ENCODE results near the gene UNC119B. TPM values are rescaled to one million over a fixed set of nuclear protein-coding genes. Genes with fewer than 3 reads are reported as not detected.
"Not testable (repeated sequence)": the region's sequence is repeated elsewhere in the genome, so short reads cannot be mapped to it uniquely, and the experiment has no call there.

Gene UNC119B
- 25.1 and 27.0 TPM in 2 replicates for total RNA-seq

- DNase-seq (ENCODE audit: low spot score) = peak; percentile 66
- intact Hi-C loops (cut with micrococcal nuclease) = loop anchor here (1.0 to 2.0 kb wide), 2 partner anchors 15 to 23 kb away; partner anchors contain the start of genes ACADS and MLEC
- H3K9me3 Mint-ChIP-seq = no peaks in the 10 kb centered on the region
- no peaks in the 10 kb centered on the region for H3K27me3 Mint-ChIP-seq (ENCODE audit: low read depth)
- peak within 1 kb of the TSS; percentile 88 for H3K4me3 Mint-ChIP-seq (ENCODE audit: low read depth)
- peak within 1 kb of the TSS; percentile 82 for H3K27ac Mint-ChIP-seq
- peaks cover 29% of the 10 kb centered on the region for H3K4me1 Mint-ChIP-seq (ENCODE audit: low read depth)
- peaks cover 33% of the 10 kb centered on the region for H3K36me3 Mint-ChIP-seq (ENCODE audit: low read depth)
These were observed at the start of gene UNC119B for GRCh38 chr12:120710031-120710804. Gene UNC119B, plus strand, starts transcription at chr12:120710458. Its CDS starts 17 bp downstream, at chr12:120710475.

- Mint-ChIP-seq H3K4me3 (ENCODE audit: low read depth) (no peak overlapping the region), H3K27me3 (ENCODE audit: low read depth) (peaks cover 3% of the 10 kb centered on the region), H3K9me3 (no peaks in the 10 kb centered on the region), H3K36me3 (ENCODE audit: low read depth) (no peaks in the 10 kb centered on the region), H3K27ac (no peak overlapping the region), H3K4me1 (ENCODE audit: low read depth) (no peaks in the 10 kb centered on the region)
- no peak for DNase-seq (ENCODE audit: low spot score)
- intact Hi-C loops (cut with micrococcal nuclease) = no loop called here
These were observed 48.8 kb upstream of the UNC119B start for GRCh38 chr12:120661432-120661831.

GRCh38 chr12:120662879-120663278 is 47.4 kb upstream of the UNC119B start:
- Mint-ChIP-seq H3K27me3 (ENCODE audit: low read depth) (peaks cover 3% of the 10 kb centered on the region), H3K27ac (no peak overlapping the region)
- intact Hi-C loops (cut with micrococcal nuclease) = no loop called here

GRCh38 chr12:120663741-120664140 is 46.5 kb upstream of the UNC119B start:
- Mint-ChIP-seq H3K4me3 (ENCODE audit: low read depth) (no peak overlapping the region), H3K9me3 (no peaks in the 10 kb centered on the region), H3K4me1 (ENCODE audit: low read depth) (no peaks in the 10 kb centered on the region), H3K27ac (no peak overlapping the region), H3K27me3 (ENCODE audit: low read depth) (peaks cover 3% of the 10 kb centered on the region), H3K36me3 (ENCODE audit: low read depth) (no peaks in the 10 kb centered on the region)
- no peak for DNase-seq (ENCODE audit: low spot score)
- intact Hi-C loops (cut with micrococcal nuclease) = no loop called here

More at GRCh38 chr12:120662879-120663278, 47.4 kb upstream of the UNC119B start:
- no peak for DNase-seq (ENCODE audit: low spot score)
- H3K4me1 Mint-ChIP-seq (ENCODE audit: low read depth) = no peaks in the 10 kb centered on the region
- no peaks in the 10 kb centered on the region for H3K9me3 Mint-ChIP-seq
- H3K36me3 Mint-ChIP-seq (ENCODE audit: low read depth) = no peaks in the 10 kb centered on the region
- H3K4me3 Mint-ChIP-seq (ENCODE audit: low read depth) = no peak overlapping the region

- H3K36me3 Mint-ChIP-seq (ENCODE audit: low read depth) = no peaks in the 10 kb centered on the region
- H3K9me3 Mint-ChIP-seq = no peaks in the 10 kb centered on the region
- H3K27ac Mint-ChIP-seq = no peak overlapping the region
- intact Hi-C loops (cut with micrococcal nuclease) = no loop called here
- H3K4me3 Mint-ChIP-seq (ENCODE audit: low read depth) = no peak overlapping the region
- H3K27me3 Mint-ChIP-seq (ENCODE audit: low read depth) = no peaks in the 10 kb centered on the region
- no peak for DNase-seq (ENCODE audit: low spot score)
- no peaks in the 10 kb centered on the region for H3K4me1 Mint-ChIP-seq (ENCODE audit: low read depth)
These were observed 43.5 kb upstream of the UNC119B start for GRCh38 chr12:120666571-120667390.

GRCh38 chr12:120668091-120668867 is 42.0 kb upstream of the UNC119B start:
- no peak overlapping the region for H3K27ac Mint-ChIP-seq
- H3K27me3 Mint-ChIP-seq (ENCODE audit: low read depth) = no peaks in the 10 kb centered on the region
- no peaks in the 10 kb centered on the region for H3K4me1 Mint-ChIP-seq (ENCODE audit: low read depth)
- H3K36me3 Mint-ChIP-seq (ENCODE audit: low read depth) = no peaks in the 10 kb centered on the region
- DNase-seq (ENCODE audit: low spot score) = no peak
- intact Hi-C loops (cut with micrococcal nuclease) = no loop called here
- H3K4me3 Mint-ChIP-seq (ENCODE audit: low read depth) = no peak overlapping the region
- H3K9me3 Mint-ChIP-seq = no peaks in the 10 kb centered on the region

- H3K9me3 Mint-ChIP-seq = no peaks in the 10 kb centered on the region
- intact Hi-C loops (cut with micrococcal nuclease) = no loop called here
- no peaks in the 10 kb centered on the region for H3K27me3 Mint-ChIP-seq (ENCODE audit: low read depth)
- H3K4me3 Mint-ChIP-seq (ENCODE audit: low read depth) = no peak overlapping the region
- no peak for DNase-seq (ENCODE audit: low spot score)
- no peak overlapping the region for H3K27ac Mint-ChIP-seq
- H3K4me1 Mint-ChIP-seq (ENCODE audit: low read depth) = peaks cover 2% of the 10 kb centered on the region
- H3K36me3 Mint-ChIP-seq (ENCODE audit: low read depth) = no peaks in the 10 kb centered on the region
These were observed 41.1 kb upstream of the UNC119B start for GRCh38 chr12:120668868-120669840.

GRCh38 chr12:120670237-120670636 is 40.0 kb upstream of the UNC119B start:
- H3K27me3 Mint-ChIP-seq (ENCODE audit: low read depth); H3K4me3 Mint-ChIP-seq (ENCODE audit: low read depth); H3K9me3 Mint-ChIP-seq; DNase-seq (ENCODE audit: low spot score); H3K27ac Mint-ChIP-seq; H3K36me3 Mint-ChIP-seq (ENCODE audit: low read depth); H3K4me1 Mint-ChIP-seq (ENCODE audit: low read depth); intact Hi-C loops (cut with micrococcal nuclease): not testable (repeated sequence)

- H3K4me3 Mint-ChIP-seq (ENCODE audit: low read depth) = no peak overlapping the region
- H3K36me3 Mint-ChIP-seq (ENCODE audit: low read depth) = no peaks in the 10 kb centered on the region
- no peak for DNase-seq (ENCODE audit: low spot score)
- H3K9me3 Mint-ChIP-seq = no peaks in the 10 kb centered on the region
- no peak overlapping the region for H3K27ac Mint-ChIP-seq
- intact Hi-C loops (cut with micrococcal nuclease) = no loop called here
- peaks cover 2% of the 10 kb centered on the region for H3K4me1 Mint-ChIP-seq (ENCODE audit: low read depth)
- peaks cover 4% of the 10 kb centered on the region for H3K27me3 Mint-ChIP-seq (ENCODE audit: low read depth)
These were observed 39.6 kb upstream of the UNC119B start for GRCh38 chr12:120670667-120671066.

GRCh38 chr12:120674097-120674636 is 36.1 kb upstream of the UNC119B start:
- Mint-ChIP-seq H3K27ac (no peak overlapping the region), H3K27me3 (ENCODE audit: low read depth) (peaks cover 4% of the 10 kb centered on the region), H3K36me3 (ENCODE audit: low read depth) (no peaks in the 10 kb centered on the region), H3K4me3 (ENCODE audit: low read depth) (no peak overlapping the region), H3K4me1 (ENCODE audit: low read depth) (peaks cover 16% of the 10 kb centered on the region), H3K9me3 (no peaks in the 10 kb centered on the region)
- no peak for DNase-seq (ENCODE audit: low spot score)
- intact Hi-C loops (cut with micrococcal nuclease) = no loop called here

- peaks cover 4% of the 10 kb centered on the region for H3K27me3 Mint-ChIP-seq (ENCODE audit: low read depth)
- intact Hi-C loops (cut with micrococcal nuclease) = no loop called here
- H3K36me3 Mint-ChIP-seq (ENCODE audit: low read depth) = no peaks in the 10 kb centered on the region
- H3K4me1 Mint-ChIP-seq (ENCODE audit: low read depth) = peaks cover 19% of the 10 kb centered on the region
- peak overlapping the region; percentile 55 for H3K27ac Mint-ChIP-seq
- no peak overlapping the region for H3K4me3 Mint-ChIP-seq (ENCODE audit: low read depth)
- DNase-seq (ENCODE audit: low spot score) = no peak
- H3K9me3 Mint-ChIP-seq = no peaks in the 10 kb centered on the region
These were observed 32.3 kb upstream of the UNC119B start for GRCh38 chr12:120677765-120678473.

All from activated T-helper 2 cell treated with anti-CD3 and anti-CD28 coated beads, Interferon-gamma antibody, Interleukin-2, Interleukin-4, amounts not matched to agents 10 μg/mL and 5 μg/mL and 100 μg/mL, durations not matched to agents 14 hours and 24 hours and 36 hours (primary cell).